ENCODE data around the gene C5orf46.

DNA sequence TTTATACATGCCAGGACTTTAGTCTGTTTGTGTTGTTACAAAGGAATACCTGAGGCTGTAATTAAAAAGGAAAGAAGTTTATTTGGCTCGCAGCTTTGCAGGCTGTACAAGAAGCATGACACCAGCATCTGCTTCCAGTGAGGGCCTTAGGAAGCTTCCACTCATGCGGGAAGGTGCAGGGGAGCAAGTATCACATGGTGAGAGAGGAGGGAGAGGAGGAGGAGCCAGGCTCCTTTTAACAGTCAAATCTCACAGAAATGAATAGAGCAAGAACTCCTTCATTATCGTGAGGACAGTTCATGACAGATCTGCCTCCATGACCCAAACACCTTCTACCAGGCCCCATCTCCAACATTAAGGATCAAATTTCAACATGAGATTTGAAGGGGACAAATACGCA lies 18.7 kb upstream of the C5orf46 start:
- no peak for TF ChIP-seq RARB (CRISPR knock-in tag; IDR thresholded peaks at IDR 0.05)
- TF ChIP-seq ZNF70 (CRISPR knock-in tag; IDR thresholded peaks at IDR 0.05) = no peak
- TF ChIP-seq TOX (CRISPR knock-in tag; IDR thresholded peaks at IDR 0.05; ENCODE audit: borderline replicate concordance) = no peak
- no peak for TF ChIP-seq ZFP30 (CRISPR knock-in tag; IDR thresholded peaks at IDR 0.05)
- no peak for TF ChIP-seq ARNTL (CRISPR knock-in tag; IDR thresholded peaks at IDR 0.05; ENCODE audit: borderline replicate concordance, low read depth)
- TF ChIP-seq ISL1 (CRISPR knock-in tag; IDR thresholded peaks at IDR 0.05) = no peak
- TF ChIP-seq BACH2 (CRISPR knock-in tag; IDR thresholded peaks at IDR 0.05; ENCODE audit: borderline replicate concordance) = no peak
- TF ChIP-seq PPARA (CRISPR knock-in tag; IDR thresholded peaks at IDR 0.05; ENCODE audit: borderline replicate concordance) = no peak
- TF ChIP-seq ZFP3 (CRISPR knock-in tag; IDR thresholded peaks at IDR 0.05) = no peak

Data from SK-N-SH treated with all-trans-retinoic acid at 6 μM for 48 hours (cell line).